Tibial nerve (tissue), 4 donors: Measurements from ENCODE around the gene ARHGAP23.

Source experiments
- EP300 ChIP-seq, 2 donors: sonication (generic); formaldehyde crosslinking; IDR thresholded peaks; one replicate each; pipeline ENCODE4 v1.6.1; 2017; ENCODE audit warnings: antibody characterized with exemption in 2 of 2, mild to moderate bottlenecking in 1 of 2
- POLR2A ChIP-seq, 2 donors: fragments of 450-650 bp; IDR thresholded peaks; one replicate each; pipeline ENCODE4 v1.6.1; 2017; ENCODE audit warnings: antibody characterized with exemption in 2 of 2, mild to moderate bottlenecking in 2 of 2, moderate library complexity in 2 of 2
- TF ChIP-seq, protein P1 (sequence below), 5 experiments: fragments of 200-600 bp in 3 of 5; fragments of 450-650 bp in 2 of 5; sonication (generic) in 3 of 5; IDR thresholded peaks; one replicate each; pipeline ENCODE4 v1.5.1; 2016 to 2019; ENCODE audit warnings: antibody characterized with exemption in 5 of 5, mild to moderate bottlenecking in 3 of 5, moderate library complexity in 2 of 5

DNA sequence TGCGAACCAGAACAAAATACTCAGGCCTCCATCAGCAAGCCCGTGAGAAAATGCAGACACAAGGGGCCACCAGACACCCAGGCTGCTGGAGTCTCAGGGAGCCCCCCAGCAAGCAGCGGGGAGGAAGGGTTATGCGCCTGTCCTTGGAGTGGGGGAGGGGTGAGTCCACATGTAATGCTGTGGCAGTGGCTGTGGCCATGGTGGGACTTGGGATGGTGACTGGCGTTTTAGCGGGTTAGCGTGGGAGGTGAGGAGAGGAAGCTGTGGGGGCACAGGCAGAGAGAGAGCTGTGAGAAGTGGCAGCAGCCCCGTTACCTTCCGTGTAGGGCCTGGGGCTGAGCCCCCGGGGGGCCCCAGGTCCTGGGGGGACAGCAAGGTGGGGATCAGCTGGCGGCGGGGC is 119.2 kb downstream of the ARHGAP23 start:
- no peak for TF ChIP-seq POLR2A (IDR thresholded peaks at IDR 0.05)
- TF ChIP-seq, protein P1, sequence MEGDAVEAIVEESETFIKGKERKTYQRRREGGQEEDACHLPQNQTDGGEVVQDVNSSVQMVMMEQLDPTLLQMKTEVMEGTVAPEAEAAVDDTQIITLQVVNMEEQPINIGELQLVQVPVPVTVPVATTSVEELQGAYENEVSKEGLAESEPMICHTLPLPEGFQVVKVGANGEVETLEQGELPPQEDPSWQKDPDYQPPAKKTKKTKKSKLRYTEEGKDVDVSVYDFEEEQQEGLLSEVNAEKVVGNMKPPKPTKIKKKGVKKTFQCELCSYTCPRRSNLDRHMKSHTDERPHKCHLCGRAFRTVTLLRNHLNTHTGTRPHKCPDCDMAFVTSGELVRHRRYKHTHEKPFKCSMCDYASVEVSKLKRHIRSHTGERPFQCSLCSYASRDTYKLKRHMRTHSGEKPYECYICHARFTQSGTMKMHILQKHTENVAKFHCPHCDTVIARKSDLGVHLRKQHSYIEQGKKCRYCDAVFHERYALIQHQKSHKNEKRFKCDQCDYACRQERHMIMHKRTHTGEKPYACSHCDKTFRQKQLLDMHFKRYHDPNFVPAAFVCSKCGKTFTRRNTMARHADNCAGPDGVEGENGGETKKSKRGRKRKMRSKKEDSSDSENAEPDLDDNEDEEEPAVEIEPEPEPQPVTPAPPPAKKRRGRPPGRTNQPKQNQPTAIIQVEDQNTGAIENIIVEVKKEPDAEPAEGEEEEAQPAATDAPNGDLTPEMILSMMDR (IDR thresholded peaks at IDR 0.05): no peak
- TF ChIP-seq EP300 (IDR thresholded peaks at IDR 0.05): no peak
